HG02885 (cell line): ENCODE measurements around the gene HAUS3.
A peak's percentile ranks its signal among the peaks of the same experiment; 100 is the strongest.

Source experiments
- ATAC-seq: cut with Tn5 transposase; IDR thresholded peaks from one replicate; pipeline ENCODE4 v1.9.1; 2021; ENCODE audit warnings: mild to moderate bottlenecking; ENCODE audit not compliant: unreplicated experiment, poor library complexity

Gene HAUS3

GRCh38 chr4:2265113-2266110 lies 23.5 kb upstream of the HAUS3 start:
- ATAC-seq = no peak

GRCh38 chr4:2264481-2265041 lies 22.6 kb upstream of the HAUS3 start:
- no peak for ATAC-seq

GRCh38 chr4:2263926-2264321 lies 22.0 kb upstream of the HAUS3 start:
- no peak for ATAC-seq

- no peak for ATAC-seq
Observed at GRCh38 chr4:2262944-2263250, 21.0 kb upstream of the HAUS3 start.

GRCh38 chr4:2262145-2262943 lies 20.4 kb upstream of the HAUS3 start:
- ATAC-seq = peak; percentile 89

- no peak for ATAC-seq
Observed at GRCh38 chr4:2261853-2262144, 19.9 kb upstream of the HAUS3 start, which contains the start of gene MXD4. MXD4 (minus strand) TSS chr4:2262109; CDS start chr4:2261980, 129 bp downstream.

- peak; percentile 31 for ATAC-seq
Observed at GRCh38 chr4:2261110-2261852, 19.4 kb upstream of the HAUS3 start.

GRCh38 chr4:2260344-2261109 lies 18.6 kb upstream of the HAUS3 start:
- ATAC-seq = no peak

GRCh38 chr4:2259541-2260343 lies 17.8 kb upstream of the HAUS3 start:
- no peak for ATAC-seq

GRCh38 chr4:2259036-2259540 lies 17.2 kb upstream of the HAUS3 start:
- ATAC-seq = no peak

- ATAC-seq = no peak
Observed at GRCh38 chr4:2258091-2259035, 16.4 kb upstream of the HAUS3 start.

- no peak for ATAC-seq
Observed at GRCh38 chr4:2257361-2258081, 15.6 kb upstream of the HAUS3 start.

GRCh38 chr4:2256781-2257191 lies 14.9 kb upstream of the HAUS3 start:
- ATAC-seq = no peak

GRCh38 chr4:2256156-2256731 lies 14.3 kb upstream of the HAUS3 start:
- ATAC-seq = no peak

GRCh38 chr4:2255501-2256155 lies 13.7 kb upstream of the HAUS3 start:
- no peak for ATAC-seq
